K562 (cell line): ENCODE data around the gene RNF17. TPM values are rescaled to one million over a fixed set of nuclear protein-coding genes. Genes with fewer than 3 reads are reported as not detected.

ENCODE experiments used
- ATAC-seq: fragments of 200-7000 bp; cut with Tn5 transposase; 3 replicates; pipeline ENCODE4 v1.9.1; 2020; ENCODE audit warnings: moderate library complexity
- BruUV-seq: library from RNA; stranded (reverse); fragments of 400-500 nt; replicated peaks from 2 replicates; lab custom pipeline; 2021; lab: Mats Ljungman, UMichigan
- CTCF ChIA-PET: fragments of 300-600 bp; formaldehyde crosslinking; extraction: SDS; loops from one replicate; lab custom pipeline; 2021; ENCODE audit warnings: low intra/inter-chr PET ratio; lab: Yijun Ruan, JAX
- POLR2A ChIA-PET: fragments of 300-600, 350-650 bp; sonication (Branson Sonifier 250); formaldehyde crosslinking; extraction: SDS; loops from one replicate; lab custom pipeline; 2021; ENCODE audit warnings: antibody characterized with exemption, inconsistent platforms; lab: Yijun Ruan, JAX
- DNase-seq, 4 experiments: peaks; one replicate each; pipeline versions ENCODE4 v3.0.0 to v3.0.0-alpha.2; 2011 to 2018; ENCODE audit warnings: low spot score in 3 of 4, mixed read lengths in 3 of 4; ENCODE audit errors: extremely low read depth in 1 of 4
- FAIRE-seq: peaks from 2 replicates; lab custom pipeline; 2011; peaks lifted over from hg19 to GRCh38; lab: Jason Lieb, UNC
- H2AFZ ChIP-seq: 2 replicates; pipeline ENCODE4 v1.6.0; 2011; ENCODE audit warnings: low read depth, low read length, control low read depth, inconsistent platforms
- H3K27ac ChIP-seq: fragments of 200-600 bp; 3 replicates; pipeline ENCODE4 v1.8.0; 2011; ENCODE audit warnings: low read depth, mild to moderate bottlenecking, control low read depth, inconsistent platforms, low read length, moderate library complexity, mixed read lengths; ENCODE audit errors: extremely low read depth
- H3K27me3 ChIP-seq, 2 experiments: fragments of 300-600 bp in 1 of 2; 2 replicates in 1 of 2; 3 replicates in 1 of 2; pipeline versions ENCODE4 v1.6.0 to v1.8.0; 2011; ENCODE audit warnings: inconsistent platforms in 2 of 2, low read length in 2 of 2, mild to moderate bottlenecking in 1 of 2, mixed read lengths in 1 of 2, moderate library complexity in 1 of 2; ENCODE audit not compliant: control insufficient read depth in 2 of 2, insufficient read depth in 2 of 2
- H3K36me3 ChIP-seq: fragments of 300-600 bp; 3 replicates; pipeline ENCODE4 v1.8.0; 2011; ENCODE audit warnings: mild to moderate bottlenecking, low read length, inconsistent platforms; ENCODE audit not compliant: control insufficient read depth, insufficient read depth
- H3K4me1 ChIP-seq, 2 experiments: fragments of 200-600 bp in 1 of 2; replicated peaks in 1 of 2; 2 replicates in 1 of 2; 3 replicates in 1 of 2; pipeline versions ENCODE4 v1.5.1 to v1.8.0; 2011; ENCODE audit warnings: inconsistent platforms in 2 of 2, low read length in 2 of 2, mild to moderate bottlenecking in 1 of 2, mixed read lengths in 1 of 2, moderate library complexity in 1 of 2; ENCODE audit not compliant: control insufficient read depth in 2 of 2, insufficient read depth in 2 of 2
- H3K4me2 ChIP-seq: 2 replicates; pipeline ENCODE4 v1.6.1; 2011; ENCODE audit warnings: low read length, control low read depth, inconsistent platforms, mixed read lengths; ENCODE audit not compliant: insufficient read depth
- H3K4me3 ChIP-seq: fragments of 200-600 bp; sonication (generic), shearing (Covaris generic); 2 replicates; pipeline ENCODE4 v1.5.1; 2016; ENCODE audit warnings: control low read depth, inconsistent platforms
- H3K79me2 ChIP-seq: fragments of 200-600 bp; 3 replicates; pipeline ENCODE4 v1.8.0; 2011; ENCODE audit warnings: low read length, inconsistent platforms; ENCODE audit not compliant: control insufficient read depth, insufficient read depth
- H3K9ac ChIP-seq, 2 experiments: 2 replicates each; pipeline versions ENCODE4 v1.6.0 to v1.6.1; 2011; ENCODE audit warnings: low read depth in 2 of 2, low read length in 2 of 2, control low read depth in 1 of 2, inconsistent platforms in 1 of 2, mild to moderate bottlenecking in 1 of 2, mixed read lengths in 1 of 2; ENCODE audit not compliant: insufficient read depth in 1 of 2
- H3K9me1 ChIP-seq: one replicate; pipeline ENCODE4 v1.6.0; 2011; ENCODE audit warnings: inconsistent platforms, mild to moderate bottlenecking, low read length, moderate library complexity; ENCODE audit not compliant: control insufficient read depth, insufficient read depth
- H3K9me3 ChIP-seq: replicated peaks from 2 replicates; pipeline ENCODE4 v1.5.1; 2011; ENCODE audit warnings: low read depth, low read length, inconsistent platforms; ENCODE audit not compliant: control insufficient read depth, insufficient read depth
- H4K20me1 ChIP-seq: replicated peaks from 2 replicates; pipeline ENCODE4 v1.6.1; 2011; ENCODE audit warnings: low read length, inconsistent platforms, mixed read lengths; ENCODE audit not compliant: control insufficient read depth, insufficient read depth
- CEBPB ChIP-seq: fragments of 450-650 bp; IDR thresholded peaks from 2 replicates; pipeline ENCODE4 v1.6.1; 2016; ENCODE audit warnings: missing genetic modification characterization, missing compliant biosample characterization
- KLF1 ChIP-seq: fragments of 450-650 bp; IDR thresholded peaks from 2 replicates; pipeline ENCODE4 v1.6.1; 2016; ENCODE audit warnings: missing genetic modification characterization, missing compliant biosample characterization
- KLF10 ChIP-seq: fragments of 250-450 bp; sonication (Bioruptor Pico); IDR thresholded peaks from 2 replicates; pipeline ENCODE4 v1.6.1; 2021; ENCODE audit warnings: matching md5 sums
- MIER1 ChIP-seq: fragments of 450-650 bp; IDR thresholded peaks from 2 replicates; pipeline ENCODE4 v1.6.1; 2016; ENCODE audit warnings: antibody characterized with exemption, mild to moderate bottlenecking, low read depth
- ZNF695 ChIP-seq: fragments of 450-650 bp; formaldehyde crosslinking; IDR thresholded peaks from 2 replicates; pipeline ENCODE4 v1.4.0; 2020; ENCODE audit warnings: mild to moderate bottlenecking, moderate library complexity
- WGBS: fragments of 100-300 bp; shearing (Covaris generic); methylation state at CpG from one replicate; pipeline ENCODE4 v1.1.6; 2016; ENCODE audit warnings: low coverage, mixed read lengths; ENCODE audit not compliant: insufficient coverage; ENCODE audit errors: missing lambda C conversion rate; 5-methylcytosine and 5-hydroxymethylcytosine counted together
- in situ Hi-C: fragments of 300-500 bp; cut with MboI; formaldehyde crosslinking; loops from 4 replicates; pipeline ENCODE4 v1.15.0; 2018; ENCODE audit warnings: inconsistent platforms, mixed read lengths
- intact Hi-C: fragments of 100-400 bp; cut with micrococcal nuclease; formaldehyde crosslinking; loops from 2 replicates; pipeline ENCODE4 v1.14.2; 2022
- polyA plus RNA-seq, 8 experiments: library from polyadenylated mRNA; depleted of rRNA in 4 of 8; stranded (reverse) in 5 of 8; unstranded in 3 of 8; fragments of >200 nt; fragmentation: Nextera tagmentation in 2 of 8; fragmentation: Illumina TruSeq in 1 of 8; extraction: Ambion mirVana in 2 of 8; extraction: Trizol in 1 of 8; gene quantifications; 2 replicates each; pipeline versions ENCODE4 v1.2.1 to v1.2.3, GENCODE V29; 2011 to 2014; ENCODE audit warnings: inconsistent platforms in 1 of 8, missing spikeins in 1 of 8
- total RNA-seq, 7 experiments: library from RNA; depleted of rRNA in 6 of 7; stranded (reverse); fragments of >200 nt in 6 of 7; fragmentation: Illumina TruSeq in 2 of 7; extraction: Trizol in 2 of 7; gene quantifications; 2 replicates each; pipeline versions ENCODE4 v1.2.1 to v1.2.3, GENCODE V29; 2011 to 2021; ENCODE audit warnings: low replicate concordance in 1 of 7

The RNF17 gene
- total and polyA plus RNA-seq, 9 of the 15 experiments (the other 6 are each of a cell fraction or from before 2014, with no cell fraction given): 0.11 to 0.90 (median 0.58) TPM

- no peak overlapping the region for H3K4me2 ChIP-seq
- no peak for ATAC-seq
Observed at GRCh38 chr13:24851546-24851945, 87.6 kb downstream of the RNF17 start.

GRCh38 chr13:24854311-24854710 is 90.3 kb downstream of the RNF17 start:
- TF ChIP-seq ZNF695 (CRISPR knock-in tag) (no peak), CEBPB (tag) (peak; percentile 19; the same call in 1 of the 2 replicates)
- TF ChIP-seq, all 486 proteins: peak for 1

More at GRCh38 chr13:24851546-24851945, 87.6 kb downstream of the RNF17 start:
- WGBS: no CpG with 5 or more reads among the region's 1 CpG
- Histone ChIP-seq H4K20me1 (no peaks in the 10 kb centered on the region), H3K27ac (no peak overlapping the region), H3K79me2 (no peaks in the 10 kb centered on the region), H3K4me3 (no peak overlapping the region), H3K4me1 (no peaks in the 10 kb centered on the region; a peak in 1 of 5 replicates), H3K9ac (no peak overlapping the region), H3K36me3 (no peaks in the 10 kb centered on the region), H2AFZ (no peak overlapping the region), H3K9me3 (no peaks in the 10 kb centered on the region), H3K27me3 (no peaks in the 10 kb centered on the region), H3K9me1 (no peaks in the 10 kb centered on the region)
- TF ChIP-seq KLF10 (CRISPR knock-in tag) (no peak), KLF1 (tag) (no peak), MIER1 (no peak)
- intact Hi-C loops: no loop called here
- no peak for FAIRE-seq
- DNase-seq: no peak
- no TSS peak for BruUV-seq
- CTCF ChIA-PET: no interaction called here
- in situ Hi-C loops: no loop called here
- POLR2A ChIA-PET: no interaction called here

More at GRCh38 chr13:24854311-24854710, 90.3 kb downstream of the RNF17 start:
- Histone ChIP-seq H3K27me3 (no peaks in the 10 kb centered on the region), H3K9me1 (no peaks in the 10 kb centered on the region), H3K9ac (no peak overlapping the region), H3K9me3 (no peaks in the 10 kb centered on the region), H2AFZ (no peak overlapping the region), H3K4me2 (no peak overlapping the region), H3K79me2 (no peaks in the 10 kb centered on the region), H4K20me1 (no peaks in the 10 kb centered on the region), H3K4me3 (no peak overlapping the region), H3K36me3 (no peaks in the 10 kb centered on the region), H3K4me1 (no peaks in the 10 kb centered on the region; a peak in 1 of 5 replicates), H3K27ac (no peak overlapping the region)
- intact Hi-C loops (no loop called here), in situ Hi-C loops (no loop called here)
- POLR2A ChIA-PET: no interaction called here
- BruUV-seq: no TSS peak
- no peak for ATAC-seq
- FAIRE-seq: no peak
- no peak for DNase-seq
- CTCF ChIA-PET: no interaction called here
